Liver (tissue), 9 donors: ENCODE data around the gene MEIS3. TPM values are rescaled to one million over a fixed set of nuclear protein-coding genes. Genes with fewer than 3 reads are reported as not detected.
A peak's percentile ranks its signal among the peaks of the same experiment; 100 is the strongest.

ENCODE experiments used
- DNase-seq: peaks from one replicate; pipeline ENCODE4 v3.0.0-alpha.2; 2017; ENCODE audit warnings: low spot score
- H3K27ac ChIP-seq, 2 donors: one replicate each; pipeline ENCODE4 v1.7.0; 2013; ENCODE audit warnings: inconsistent platforms in 2 of 2, low read length in 2 of 2, control low read depth in 1 of 2, low read depth in 1 of 2, mild to moderate bottlenecking in 1 of 2
- H3K27me3 ChIP-seq, 4 donors: one replicate each; pipeline versions ENCODE4 v1.6.1 to v1.7.0; 2013; ENCODE audit warnings: low read length in 3 of 4, inconsistent platforms in 1 of 4, mild to moderate bottlenecking in 1 of 4, moderate library complexity in 1 of 4; ENCODE audit not compliant: control insufficient read depth in 4 of 4, insufficient read depth in 4 of 4
- H3K36me3 ChIP-seq, 4 donors: one replicate each; pipeline versions ENCODE4 v1.6.1 to v1.7.0; 2013; ENCODE audit warnings: low read length in 3 of 4, mild to moderate bottlenecking in 3 of 4, low read depth in 1 of 4, moderate library complexity in 1 of 4; ENCODE audit not compliant: control insufficient read depth in 4 of 4, insufficient read depth in 3 of 4
- H3K4me1 ChIP-seq, 4 donors: one replicate each; pipeline versions ENCODE4 v1.6.1 to v1.7.0; 2013; ENCODE audit warnings: low read length in 3 of 4, mild to moderate bottlenecking in 3 of 4, moderate library complexity in 1 of 4; ENCODE audit not compliant: control insufficient read depth in 4 of 4, insufficient read depth in 4 of 4
- H3K4me3 ChIP-seq, 3 donors: one replicate each; pipeline versions ENCODE4 v1.6.1 to v1.7.0; 2013; ENCODE audit warnings: low read length in 3 of 3, control low read depth in 1 of 3, low read depth in 1 of 3, mild to moderate bottlenecking in 1 of 3
- H3K9ac ChIP-seq, 2 donors: one replicate each; pipeline ENCODE4 v1.7.0; 2013; ENCODE audit warnings: low read length in 2 of 2, mild to moderate bottlenecking in 2 of 2, moderate library complexity in 2 of 2, control low read depth in 1 of 2, low read depth in 1 of 2
- H3K9me3 ChIP-seq, 4 donors: one replicate each; pipeline versions ENCODE4 v1.6.1 to v1.7.0; 2013; ENCODE audit warnings: low read length in 3 of 4; ENCODE audit not compliant: control insufficient read depth in 4 of 4
- EGR1 ChIP-seq, 2 donors: IDR thresholded peaks; 2 replicates each; pipeline ENCODE4 v1.6.1; 2016 to 2018; ENCODE audit warnings: antibody characterized with exemption in 2 of 2, low read depth in 2 of 2
- FOXA2 ChIP-seq: IDR thresholded peaks from 2 replicates; pipeline ENCODE4 v1.6.1; 2016; ENCODE audit warnings: antibody characterized with exemption
- HNF4A ChIP-seq, 2 donors: conservative IDR thresholded peaks; 2 replicates each; pipeline ENCODE4 v1.6.1; 2016; ENCODE audit warnings: antibody characterized with exemption in 2 of 2, mild to moderate bottlenecking in 2 of 2
- HNF4G ChIP-seq: IDR thresholded peaks from 2 replicates; pipeline ENCODE4 v1.6.1; 2016; ENCODE audit warnings: antibody characterized with exemption
- RAD21 ChIP-seq, 2 donors: IDR thresholded peaks; 2 replicates each; pipeline ENCODE4 v1.6.1; 2016; ENCODE audit warnings: antibody characterized with exemption in 2 of 2, mild to moderate bottlenecking in 2 of 2
- SP1 ChIP-seq: IDR thresholded peaks from 2 replicates; pipeline ENCODE4 v1.6.1; 2018; ENCODE audit warnings: antibody characterized with exemption, mild to moderate bottlenecking
- YY1 ChIP-seq: IDR thresholded peaks from 2 replicates; pipeline ENCODE4 v1.6.1; 2016; ENCODE audit warnings: antibody characterized with exemption, mild to moderate bottlenecking
- WGBS: extraction: QIAGEN DNeasy Blood & Tissue Kit; methylation state at CpG from one replicate; pipeline ENCODE4 v1.1.7; 2013; 5-methylcytosine and 5-hydroxymethylcytosine counted together
- polyA plus RNA-seq, 2 donors: library from polyadenylated mRNA; stranded (reverse) in 1 of 2; unstranded in 1 of 2; fragments of 200-250 nt in 1 of 2; fragments of >200 nt in 1 of 2; fragmentation: Nextera tagmentation in 1 of 2; extraction: Ambion mirVana in 1 of 2; gene quantifications; one replicate each; pipeline versions ENCODE4 v1.2.1 to v1.2.3, GENCODE V29; 2013 to 2015
- total RNA-seq, 2 donors: library from RNA; depleted of rRNA; stranded (reverse); fragments of >200 nt; gene quantifications; one replicate each; pipeline ENCODE4 v1.2.3, GENCODE V29; 2014
- TF ChIP-seq, protein P1 (sequence below): IDR thresholded peaks from 2 replicates; pipeline ENCODE4 v1.6.1; 2016; ENCODE audit warnings: antibody characterized with exemption, mild to moderate bottlenecking
- TF ChIP-seq, protein P2 (sequence below): fragments of 150-350 bp; IDR thresholded peaks from 2 replicates; pipeline ENCODE4 v1.5.1; 2017; ENCODE audit warnings: improper control_type of control experiment, low read depth, low read length; ENCODE audit not compliant: missing input control
- TF ChIP-seq, protein P3 (sequence below): IDR thresholded peaks from 2 replicates; pipeline ENCODE4 v1.6.1; 2016; ENCODE audit warnings: antibody characterized with exemption
- donor health status: healthy.
- donor health status: healthy.
- donor health status: healthy.
- donor health status: healthy.
- donor health status: healthy.

The MEIS3 gene
- total and polyA plus RNA-seq, 4 donors = 0.50 to 1.3 (median 0.89) TPM

DNA sequence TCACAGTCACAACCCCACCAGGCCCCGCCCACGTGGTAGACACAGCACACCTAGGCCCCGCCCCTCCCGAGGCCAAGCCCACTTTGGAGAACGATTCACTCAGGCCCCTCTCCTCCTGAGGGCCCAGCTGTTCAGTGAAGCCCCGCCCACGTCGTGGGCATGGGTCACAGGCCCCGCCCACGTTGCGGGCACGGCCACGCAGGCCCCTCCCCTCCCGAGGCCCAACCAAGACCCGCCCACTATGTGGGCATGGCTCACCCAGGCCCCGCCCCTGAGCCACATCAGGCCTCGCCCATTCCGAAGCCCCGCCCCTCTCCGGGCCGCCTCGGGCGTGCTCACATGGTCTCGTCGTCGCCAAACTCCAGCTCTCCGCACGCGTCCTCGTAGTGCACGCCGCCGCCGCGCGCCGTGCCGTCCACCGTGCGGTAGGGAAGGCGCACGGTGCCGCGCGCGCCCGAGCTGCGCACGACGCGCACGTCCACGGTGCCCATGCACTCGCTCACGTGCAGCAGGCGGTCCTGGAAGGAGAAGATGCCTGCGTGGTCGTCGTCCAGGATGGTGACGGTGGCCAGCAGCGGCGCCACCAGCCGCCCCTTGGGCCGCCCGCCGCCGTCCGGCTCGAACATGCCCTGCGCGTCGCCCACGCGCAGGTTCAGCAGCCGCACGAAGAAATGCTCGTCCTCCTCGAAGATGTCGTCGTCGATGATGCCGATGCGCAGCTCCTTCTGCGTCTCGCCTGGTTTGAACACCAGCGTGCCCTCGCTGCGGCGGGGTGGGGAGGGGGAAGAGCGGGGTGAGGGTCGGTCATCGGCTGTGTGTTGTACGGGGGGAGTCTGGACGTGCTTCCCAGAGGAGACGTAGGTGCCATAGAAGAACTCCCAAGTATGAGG is 28.4 kb upstream of the MEIS3 start:
- peak; percentile 68 for DNase-seq
- no peaks in the 10 kb centered on the region for H3K36me3 ChIP-seq

DNA sequence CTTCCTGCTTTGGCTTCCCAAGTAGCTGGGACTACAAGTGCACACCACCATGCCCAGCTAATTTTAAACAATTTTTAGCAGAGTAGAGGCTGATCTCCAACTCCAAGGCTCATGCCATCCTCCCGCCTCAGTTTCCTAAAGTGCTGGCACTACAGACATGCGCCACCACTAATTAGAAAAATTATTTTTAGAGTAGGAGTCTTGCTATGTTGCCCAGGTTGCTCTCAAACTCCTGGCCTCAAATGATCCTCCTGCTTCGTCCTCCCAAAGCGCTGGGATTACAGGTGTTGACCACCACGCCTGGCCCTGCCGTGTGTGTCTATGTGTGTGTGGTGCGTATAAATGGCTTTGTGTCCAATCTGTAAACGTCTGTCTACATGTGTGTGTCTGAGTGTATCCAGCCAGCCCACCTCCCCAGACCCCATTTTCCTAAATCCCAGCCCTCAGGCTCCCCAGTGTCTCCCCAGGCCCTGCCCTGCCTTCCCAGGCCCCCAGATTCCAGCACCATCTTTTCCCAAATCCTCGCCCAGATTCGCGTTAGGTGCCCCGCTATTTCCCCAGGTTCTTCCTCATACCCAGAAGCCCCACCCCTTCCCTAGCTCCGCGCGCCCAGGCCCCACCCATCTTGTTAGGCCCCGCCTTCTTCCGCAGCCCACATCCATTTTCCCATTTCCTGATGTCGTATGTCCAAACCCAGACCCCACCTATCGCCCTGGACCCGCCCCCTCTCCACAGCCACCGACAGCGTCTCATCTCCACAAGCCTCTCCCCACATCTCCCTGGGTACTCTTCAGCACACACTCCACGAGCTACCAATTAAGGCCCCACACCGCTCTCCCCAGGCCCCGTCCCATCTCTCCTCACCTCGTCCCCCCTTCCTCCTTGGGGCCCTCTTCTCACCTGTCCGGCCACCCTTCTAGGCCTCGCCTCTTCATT is 27.5 kb upstream of the MEIS3 start:
- TF ChIP-seq HNF4A (conservative IDR thresholded peaks at IDR 0.05) = no peak
- no peak for TF ChIP-seq SP1
- TF ChIP-seq HNF4G = no peak
- TF ChIP-seq, protein P1, sequence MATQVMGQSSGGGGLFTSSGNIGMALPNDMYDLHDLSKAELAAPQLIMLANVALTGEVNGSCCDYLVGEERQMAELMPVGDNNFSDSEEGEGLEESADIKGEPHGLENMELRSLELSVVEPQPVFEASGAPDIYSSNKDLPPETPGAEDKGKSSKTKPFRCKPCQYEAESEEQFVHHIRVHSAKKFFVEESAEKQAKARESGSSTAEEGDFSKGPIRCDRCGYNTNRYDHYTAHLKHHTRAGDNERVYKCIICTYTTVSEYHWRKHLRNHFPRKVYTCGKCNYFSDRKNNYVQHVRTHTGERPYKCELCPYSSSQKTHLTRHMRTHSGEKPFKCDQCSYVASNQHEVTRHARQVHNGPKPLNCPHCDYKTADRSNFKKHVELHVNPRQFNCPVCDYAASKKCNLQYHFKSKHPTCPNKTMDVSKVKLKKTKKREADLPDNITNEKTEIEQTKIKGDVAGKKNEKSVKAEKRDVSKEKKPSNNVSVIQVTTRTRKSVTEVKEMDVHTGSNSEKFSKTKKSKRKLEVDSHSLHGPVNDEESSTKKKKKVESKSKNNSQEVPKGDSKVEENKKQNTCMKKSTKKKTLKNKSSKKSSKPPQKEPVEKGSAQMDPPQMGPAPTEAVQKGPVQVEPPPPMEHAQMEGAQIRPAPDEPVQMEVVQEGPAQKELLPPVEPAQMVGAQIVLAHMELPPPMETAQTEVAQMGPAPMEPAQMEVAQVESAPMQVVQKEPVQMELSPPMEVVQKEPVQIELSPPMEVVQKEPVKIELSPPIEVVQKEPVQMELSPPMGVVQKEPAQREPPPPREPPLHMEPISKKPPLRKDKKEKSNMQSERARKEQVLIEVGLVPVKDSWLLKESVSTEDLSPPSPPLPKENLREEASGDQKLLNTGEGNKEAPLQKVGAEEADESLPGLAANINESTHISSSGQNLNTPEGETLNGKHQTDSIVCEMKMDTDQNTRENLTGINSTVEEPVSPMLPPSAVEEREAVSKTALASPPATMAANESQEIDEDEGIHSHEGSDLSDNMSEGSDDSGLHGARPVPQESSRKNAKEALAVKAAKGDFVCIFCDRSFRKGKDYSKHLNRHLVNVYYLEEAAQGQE = no peak
- no peak for TF ChIP-seq RAD21 (IDR thresholded peaks at IDR 0.05)
- TF ChIP-seq, protein P2, sequence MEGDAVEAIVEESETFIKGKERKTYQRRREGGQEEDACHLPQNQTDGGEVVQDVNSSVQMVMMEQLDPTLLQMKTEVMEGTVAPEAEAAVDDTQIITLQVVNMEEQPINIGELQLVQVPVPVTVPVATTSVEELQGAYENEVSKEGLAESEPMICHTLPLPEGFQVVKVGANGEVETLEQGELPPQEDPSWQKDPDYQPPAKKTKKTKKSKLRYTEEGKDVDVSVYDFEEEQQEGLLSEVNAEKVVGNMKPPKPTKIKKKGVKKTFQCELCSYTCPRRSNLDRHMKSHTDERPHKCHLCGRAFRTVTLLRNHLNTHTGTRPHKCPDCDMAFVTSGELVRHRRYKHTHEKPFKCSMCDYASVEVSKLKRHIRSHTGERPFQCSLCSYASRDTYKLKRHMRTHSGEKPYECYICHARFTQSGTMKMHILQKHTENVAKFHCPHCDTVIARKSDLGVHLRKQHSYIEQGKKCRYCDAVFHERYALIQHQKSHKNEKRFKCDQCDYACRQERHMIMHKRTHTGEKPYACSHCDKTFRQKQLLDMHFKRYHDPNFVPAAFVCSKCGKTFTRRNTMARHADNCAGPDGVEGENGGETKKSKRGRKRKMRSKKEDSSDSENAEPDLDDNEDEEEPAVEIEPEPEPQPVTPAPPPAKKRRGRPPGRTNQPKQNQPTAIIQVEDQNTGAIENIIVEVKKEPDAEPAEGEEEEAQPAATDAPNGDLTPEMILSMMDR = no peak
- no peak for TF ChIP-seq FOXA2
- Histone ChIP-seq H3K4me1 (peaks cover 0 to 14% (median 9%) of the 10 kb centered on the region in 4 donors), H3K9ac (no peak overlapping the region), H3K9me3 (peaks cover 0 to 3% (median under 1%) of the 10 kb centered on the region in 4 donors), H3K27me3 (peaks cover 6 to 14% (median 8%) of the 10 kb centered on the region in 4 donors), H3K36me3 (no peaks in the 10 kb centered on the region), H3K4me3 (no peak overlapping the region), H3K27ac (no peak overlapping the region)
- no peak for DNase-seq
- WGBS = 19% methylated on average over 28 of the region's 28 CpGs

More for the DNA sequence above, 28.4 kb upstream of the MEIS3 start:
- Histone ChIP-seq H3K4me1 (peaks cover 0 to 14% (median 9%) of the 10 kb centered on the region in 4 donors), H3K27ac (no peak overlapping the region), H3K9me3 (peaks cover 0 to 3% (median under 1%) of the 10 kb centered on the region in 4 donors), H3K4me3 (peak overlapping the region in 1 of 3 donors; percentile 6), H3K27me3 (peaks cover 5 to 14% (median 7%) of the 10 kb centered on the region in 4 donors), H3K9ac (no peak overlapping the region)
- TF ChIP-seq, protein P3, sequence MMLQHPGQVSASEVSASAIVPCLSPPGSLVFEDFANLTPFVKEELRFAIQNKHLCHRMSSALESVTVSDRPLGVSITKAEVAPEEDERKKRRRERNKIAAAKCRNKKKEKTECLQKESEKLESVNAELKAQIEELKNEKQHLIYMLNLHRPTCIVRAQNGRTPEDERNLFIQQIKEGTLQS = no peak
- TF ChIP-seq YY1 = no peak
- no peak for TF ChIP-seq HNF4G
- no peak for TF ChIP-seq EGR1 (IDR thresholded peaks at IDR 0.05; ENCODE audit: low read depth in 2 of 2)
- no peak for TF ChIP-seq HNF4A (conservative IDR thresholded peaks at IDR 0.05)
- TF ChIP-seq RAD21 (IDR thresholded peaks at IDR 0.05) = no peak
- 9% methylated on average over 95 of the region's 95 CpGs for WGBS
